ENCODE data around the gene ANO8.
"Not testable (repeated sequence)": the region's sequence is repeated elsewhere in the genome, so short reads cannot be mapped to it uniquely, and the experiment has no call there.

The ANO8 gene

DNA sequence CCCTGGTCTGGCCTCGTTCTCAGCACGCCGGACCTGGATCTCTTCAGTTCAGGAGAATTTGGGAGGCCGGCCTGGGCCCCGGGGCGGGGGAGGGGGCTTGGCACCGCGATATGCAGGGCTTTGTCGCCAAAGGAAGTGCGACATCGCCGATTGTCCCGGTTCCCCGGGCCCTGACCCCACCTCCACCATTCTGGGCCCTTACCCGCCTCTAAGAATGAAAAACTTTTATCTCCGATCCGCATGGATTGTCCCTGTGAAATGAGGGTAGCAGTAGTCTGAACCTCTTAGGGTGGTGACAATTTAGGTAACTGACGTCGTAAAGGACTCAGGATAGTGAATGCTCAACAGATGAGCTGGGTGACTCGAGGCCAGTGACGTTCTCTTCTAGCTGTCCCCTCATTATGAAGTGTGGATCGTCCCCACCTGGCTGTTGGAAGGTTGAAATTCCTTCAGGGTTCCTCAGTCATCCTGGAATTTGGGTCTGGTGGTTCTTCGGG is 24.6 kb downstream of the ANO8 start:
- DNase-seq, result no peak

DNA sequence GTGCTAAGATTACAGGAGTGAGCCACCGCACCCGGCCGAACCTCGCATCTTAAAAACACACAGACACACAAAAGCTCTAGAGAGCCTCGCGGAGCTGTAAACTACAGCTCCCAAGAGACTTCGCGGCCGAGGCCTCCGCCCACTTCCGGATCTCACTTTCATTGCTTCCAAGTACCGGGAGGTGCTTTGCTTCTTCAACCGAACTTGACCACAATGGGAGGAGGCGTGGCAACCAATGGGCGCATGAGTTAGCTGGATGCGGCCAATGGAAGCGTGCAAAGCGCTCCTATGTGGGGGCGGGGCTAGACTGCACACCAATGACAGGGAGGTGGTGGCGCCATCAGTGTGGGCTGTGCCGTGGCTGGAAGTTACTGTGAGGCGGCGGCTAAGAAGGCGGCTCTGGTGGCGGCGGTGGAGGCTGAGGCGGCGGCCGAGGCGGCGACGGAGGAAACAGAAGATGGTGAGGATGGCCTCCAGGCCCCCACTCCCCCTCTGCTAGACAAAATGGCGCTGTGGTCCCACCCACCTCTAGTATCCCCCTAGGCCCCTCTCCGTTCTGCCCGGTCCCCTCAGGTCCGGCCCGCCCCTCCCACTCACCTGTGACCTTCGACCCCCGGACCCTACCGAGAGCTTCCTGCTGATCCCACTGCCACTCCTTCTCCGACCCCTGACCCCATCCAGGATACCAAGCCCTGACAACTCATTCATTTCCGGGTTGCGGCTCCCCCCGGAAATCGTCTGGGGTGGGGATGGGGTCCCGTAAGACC is 25.3 kb downstream of the ANO8 start, which contains the start of gene DDA1:
TSS of gene DDA1 (plus strand) at position 366 of the 767 bp plus-strand sequence. CDS start at position 458, 92 bp downstream.
- peak; percentile 100 for DNase-seq

DNA sequence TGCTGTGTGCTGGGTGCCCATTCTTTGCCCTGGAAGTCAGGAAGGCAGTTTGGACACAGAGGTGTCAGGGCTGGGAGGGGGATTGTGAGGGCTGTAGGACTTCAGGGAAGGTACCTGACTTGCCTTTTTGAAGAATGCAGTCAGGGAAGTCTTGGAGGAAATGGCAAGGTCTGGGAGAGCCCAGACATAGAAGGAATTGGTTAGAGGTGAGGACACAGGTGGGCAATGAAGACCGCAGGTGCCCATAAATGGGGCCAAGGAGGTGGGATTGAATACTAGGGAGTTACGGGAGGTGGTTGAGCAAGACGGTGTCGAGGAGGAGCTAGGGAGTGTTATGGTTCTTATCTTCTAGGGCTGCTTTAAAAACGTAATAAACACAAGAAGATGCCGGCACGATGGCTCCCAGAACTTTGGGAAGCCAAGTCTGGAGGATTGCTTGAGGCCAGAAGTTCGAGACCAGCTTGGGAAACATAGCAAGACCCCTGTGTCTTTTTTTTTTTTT is 26.7 kb downstream of the ANO8 start:
- no peak for DNase-seq

DNA sequence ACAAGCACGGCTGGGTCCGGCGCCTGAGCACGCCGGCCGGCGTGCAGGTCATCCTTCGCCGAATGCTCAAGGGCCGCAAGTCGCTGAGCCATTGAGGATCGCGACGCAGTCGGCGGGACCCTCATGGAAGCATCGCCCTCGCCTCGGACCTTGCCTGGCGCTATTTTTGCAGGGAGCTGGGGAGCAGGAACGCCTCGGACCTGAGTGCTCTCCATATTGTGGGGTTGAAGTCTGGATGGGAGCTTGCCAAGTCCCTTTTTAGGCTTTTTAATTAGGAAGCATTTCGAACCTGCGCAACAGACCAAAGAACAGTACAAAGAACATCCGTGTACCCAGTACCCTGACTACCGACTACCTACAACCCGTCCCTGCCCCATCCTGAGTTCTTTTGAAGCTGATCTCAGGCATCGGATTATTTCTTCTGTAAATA is 28.4 kb downstream of the ANO8 start:
- DNase-seq, result no peak

DNA sequence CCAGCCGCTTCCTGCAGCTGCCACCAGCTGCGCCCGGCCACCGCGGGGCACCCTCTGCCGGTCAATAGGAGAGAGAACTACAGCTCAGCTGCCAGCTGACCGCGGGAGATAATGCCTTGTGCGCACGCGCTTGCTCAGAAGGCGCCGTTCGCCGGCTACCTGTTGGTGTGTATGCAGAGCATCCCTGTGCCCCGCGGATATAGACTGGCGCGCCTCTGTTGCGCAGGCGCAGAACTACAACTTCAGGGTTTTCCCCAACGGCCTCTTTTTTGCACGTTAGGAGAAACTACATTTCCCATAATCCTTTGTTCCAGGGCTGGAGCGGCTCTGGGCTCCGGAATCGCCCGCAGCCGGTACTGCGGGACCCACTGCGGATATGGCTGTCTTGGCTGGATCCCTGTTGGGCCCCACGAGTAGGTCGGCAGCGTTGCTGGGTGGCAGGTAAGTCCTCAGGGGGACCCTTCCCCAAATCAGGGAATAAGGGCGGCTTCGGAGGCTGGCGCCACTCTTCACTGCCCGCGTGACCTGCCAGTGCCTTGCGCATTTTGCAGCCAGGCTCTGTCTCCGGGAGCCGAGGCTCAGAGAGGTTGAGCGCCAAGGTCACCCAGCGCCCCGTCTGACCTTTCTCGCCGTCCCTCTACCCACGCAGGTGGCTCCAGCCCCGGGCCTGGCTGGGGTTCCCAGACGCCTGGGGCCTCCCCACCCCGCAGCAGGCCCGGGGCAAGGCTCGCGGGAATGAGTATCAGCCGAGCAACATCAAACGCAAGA is 29.0 kb downstream of the ANO8 start, which contains the start of gene MRPL34:
TSS of gene MRPL34 (plus strand) at position 356 of the 768 bp plus-strand sequence. CDS start at position 377, 21 bp downstream.
- DNase-seq, result peak; percentile 98

DNA sequence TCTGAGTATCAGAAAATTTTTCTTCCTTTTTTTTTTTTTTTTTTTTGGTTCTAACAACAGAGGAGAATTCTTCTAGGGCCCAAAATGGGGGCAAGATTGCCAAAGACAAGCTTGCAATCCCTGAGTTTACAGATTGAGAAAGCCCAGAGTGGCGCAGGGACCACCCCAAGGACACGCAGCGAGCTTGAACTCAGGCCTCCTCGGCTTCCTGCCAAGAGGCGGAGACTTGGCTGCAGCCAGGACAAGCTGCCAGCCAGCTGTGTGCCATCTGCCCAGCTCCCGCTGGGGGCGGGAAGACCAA is 29.5 kb downstream of the ANO8 start:
- no peak for DNase-seq

DNA sequence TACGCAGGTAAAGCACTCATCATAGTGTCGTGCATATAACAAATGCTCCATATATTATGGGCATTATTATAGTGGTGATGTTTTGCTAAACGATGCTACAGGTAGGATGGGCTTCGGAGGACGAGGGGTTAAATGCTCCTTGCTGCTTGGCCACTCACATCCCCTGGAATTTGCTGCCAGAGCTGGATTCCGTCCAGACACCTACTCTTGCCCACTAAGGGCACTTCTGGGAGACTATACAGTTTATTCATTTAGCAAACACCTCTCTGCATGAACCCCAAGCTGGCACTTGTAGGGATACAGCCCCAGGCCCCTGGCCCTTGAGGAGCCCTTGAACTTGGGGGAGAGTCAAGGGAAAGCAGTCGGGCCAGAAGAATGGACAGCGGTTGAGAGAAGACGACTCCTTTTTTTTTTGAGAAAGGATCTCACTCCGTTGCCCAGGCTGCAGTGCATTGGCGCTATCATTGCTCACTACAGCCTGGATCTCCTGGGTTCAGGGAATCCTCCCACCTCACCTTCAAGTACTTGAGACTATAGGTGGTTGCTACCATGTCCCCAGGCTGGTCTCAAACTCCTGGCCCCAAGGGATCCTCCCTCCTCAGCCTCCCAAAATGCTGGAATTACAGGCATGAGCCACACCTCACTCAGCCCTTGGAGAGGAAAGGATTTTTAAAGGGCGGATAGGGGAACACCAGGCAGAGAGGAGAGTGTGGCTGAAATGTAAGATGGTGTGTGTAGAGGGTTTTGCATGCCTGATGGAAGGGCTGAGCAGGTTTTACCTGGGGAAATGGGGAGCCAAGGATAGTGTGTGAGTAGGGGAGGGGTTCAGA is 30.1 kb downstream of the ANO8 start:
- DNase-seq, result peak; percentile 59

DNA sequence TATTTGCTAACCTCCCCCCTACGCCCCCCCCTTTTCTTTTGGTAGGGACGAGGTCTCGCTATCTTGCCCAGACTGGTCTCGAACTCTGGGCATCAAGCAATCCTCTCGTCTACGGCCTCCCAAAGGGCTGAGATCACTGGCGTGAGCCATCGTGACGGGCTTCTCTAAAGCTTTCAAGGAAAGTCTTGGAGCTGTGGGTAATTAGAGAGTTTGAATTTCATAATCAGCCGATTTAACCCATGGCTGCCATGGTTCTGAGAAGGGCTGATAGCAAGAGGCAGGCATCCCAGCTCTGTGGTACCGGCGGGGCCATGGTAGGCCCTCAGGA is 30.8 kb downstream of the ANO8 start:
- DNase-seq, result no peak

DNA sequence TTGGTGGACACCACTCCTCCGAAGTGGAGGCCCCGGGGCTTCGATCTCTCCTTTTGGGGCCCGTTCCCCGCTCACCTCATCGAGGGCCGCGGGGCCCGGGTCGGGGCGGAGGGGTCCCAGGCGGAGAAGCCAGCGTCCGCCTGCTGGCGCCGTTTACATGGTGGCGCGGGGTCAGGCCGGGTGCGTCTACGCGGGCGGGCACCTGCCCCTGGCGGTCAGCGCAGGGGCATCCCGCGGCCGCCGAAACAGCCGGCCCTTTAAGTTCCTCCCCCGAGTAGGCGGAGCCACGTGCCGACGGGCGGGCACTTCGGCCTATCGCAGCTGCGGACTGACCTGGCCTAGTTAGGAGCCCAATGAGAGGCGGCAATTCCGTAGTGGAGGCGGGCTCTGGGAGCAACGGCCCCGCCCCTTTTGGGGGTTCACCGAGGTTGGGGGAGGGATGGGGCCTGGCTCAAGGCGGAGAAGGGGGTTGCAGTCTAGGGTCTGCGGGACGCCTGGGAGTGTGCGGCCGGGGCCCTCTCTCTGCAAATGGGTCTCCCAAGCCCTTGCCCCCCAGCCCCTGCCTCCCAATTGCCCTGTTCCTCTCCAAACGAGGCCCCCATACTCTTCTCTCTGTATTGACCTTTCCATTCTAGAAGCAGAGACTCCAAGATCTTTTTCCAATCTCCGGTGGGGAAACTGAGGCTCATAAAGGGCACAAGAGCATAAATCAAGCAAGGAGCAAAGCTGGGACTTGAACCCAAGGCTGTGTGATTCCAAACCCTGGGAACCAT is 31.3 kb downstream of the ANO8 start, which contains the start of gene ABHD8:
TSS of gene ABHD8 (minus strand) at position 259 of the 773 bp plus-strand sequence. CDS start 1,809 bp downstream, outside the sequence.
- peak; percentile 97 for DNase-seq

DNA sequence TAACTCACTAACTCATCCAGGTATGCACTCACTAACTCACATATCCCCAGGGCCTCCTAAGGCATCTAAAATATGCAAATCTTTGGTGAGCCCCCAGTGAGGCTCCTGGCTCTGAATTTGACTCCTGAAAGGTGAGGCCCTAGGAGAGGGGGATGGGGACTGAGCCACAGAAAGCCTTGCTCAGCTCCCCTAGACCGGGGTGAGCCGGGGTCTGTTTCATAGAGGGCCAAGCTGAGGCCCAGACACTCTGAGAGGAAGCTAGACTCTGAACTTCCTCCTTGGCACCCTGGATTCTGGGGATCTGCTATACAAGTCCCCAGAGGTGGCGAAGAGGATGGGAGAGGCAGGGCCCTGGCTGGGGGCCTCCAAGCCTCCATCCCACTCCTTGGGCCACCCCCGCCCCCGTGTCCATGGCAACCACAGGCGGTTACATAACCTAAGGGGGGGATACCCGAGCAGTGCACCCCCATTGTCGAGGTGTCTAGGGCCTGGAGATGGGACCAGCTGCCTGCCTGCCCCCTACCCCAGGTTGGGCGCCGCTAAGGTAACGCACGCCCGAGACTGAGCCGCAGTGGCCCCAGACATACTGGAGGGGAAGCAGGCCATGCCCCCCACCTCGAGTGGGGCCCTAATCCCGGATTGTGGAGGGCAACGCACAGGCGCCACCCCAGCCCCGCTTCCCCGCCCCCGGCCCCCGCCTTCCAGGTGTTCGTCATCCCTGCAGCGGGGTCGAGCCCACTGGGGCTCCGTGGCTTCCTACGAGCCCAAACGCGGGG is 32.1 kb downstream of the ANO8 start:
- DNase-seq, result no peak

DNA sequence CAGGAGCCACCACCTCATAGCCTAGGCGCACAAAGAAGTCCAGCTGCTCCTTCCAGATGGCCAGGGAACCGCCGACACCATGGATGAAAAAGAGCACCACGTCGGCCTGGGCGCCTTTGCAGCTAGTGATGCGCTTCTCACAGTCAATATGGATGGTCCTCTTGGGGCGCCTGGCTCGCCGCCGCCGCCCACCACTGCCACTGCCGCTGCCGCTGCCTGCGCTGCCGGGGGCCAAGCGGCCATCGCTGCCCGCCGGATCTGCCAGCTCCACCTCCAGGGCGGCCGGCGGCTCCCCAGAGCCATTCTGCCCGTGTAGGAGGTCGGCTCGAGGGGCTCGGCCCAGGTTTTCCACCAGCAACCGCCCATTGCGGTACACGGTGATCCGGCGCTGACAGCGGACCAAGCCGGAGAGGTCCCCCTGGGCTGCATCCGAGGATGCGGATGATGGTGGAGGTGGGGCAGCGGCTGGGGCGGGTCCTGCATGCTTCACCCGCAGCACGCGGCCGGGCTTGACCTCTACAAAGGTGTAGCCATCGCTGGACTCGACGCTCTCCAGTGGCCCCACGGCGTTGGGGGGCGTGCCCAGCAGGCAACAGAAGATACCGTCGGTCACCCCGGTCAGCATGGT is 33.5 kb downstream of the ANO8 start:
- no peak for DNase-seq

DNA sequence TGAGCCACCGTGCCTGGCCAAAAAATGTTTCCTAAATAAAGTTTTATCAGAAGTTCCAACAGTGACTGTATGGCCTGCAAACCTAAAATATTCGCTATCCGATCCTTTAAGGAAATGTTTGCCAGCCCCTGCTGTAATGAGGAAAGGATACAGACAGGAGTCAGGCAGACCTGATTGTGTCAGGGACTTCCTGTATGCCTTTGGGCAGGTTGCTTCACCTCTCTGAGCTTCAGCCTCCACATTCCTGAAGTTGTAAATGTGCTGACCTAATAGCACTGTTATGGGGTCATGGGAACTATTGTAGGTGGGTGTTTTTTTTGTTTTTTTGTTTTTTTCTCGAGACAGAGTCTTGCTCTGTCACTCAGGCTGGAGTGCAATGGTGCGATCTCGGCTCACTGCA is 37.7 kb downstream of the ANO8 start:
- DNase-seq, result no peak

DNA sequence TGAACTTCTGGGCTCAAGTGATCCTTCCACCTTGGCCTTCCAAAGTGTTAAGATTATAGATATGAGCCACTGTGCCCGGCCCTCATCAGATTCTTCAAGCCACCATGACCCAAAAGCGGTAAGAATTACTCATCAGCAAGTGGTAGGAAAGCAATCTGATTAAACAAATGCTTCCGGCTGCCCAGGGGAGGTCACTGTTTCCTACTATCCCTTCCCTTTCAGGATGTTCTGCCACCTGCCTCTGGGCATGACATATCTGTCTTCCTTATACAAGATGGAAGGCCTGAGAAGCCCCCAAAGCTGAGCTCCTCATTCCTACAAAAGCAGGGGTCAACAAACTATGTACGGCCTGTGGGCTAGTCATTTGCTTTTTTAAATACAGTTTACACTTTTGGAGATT is 38.4 kb downstream of the ANO8 start:
- no peak for DNase-seq

DNA sequence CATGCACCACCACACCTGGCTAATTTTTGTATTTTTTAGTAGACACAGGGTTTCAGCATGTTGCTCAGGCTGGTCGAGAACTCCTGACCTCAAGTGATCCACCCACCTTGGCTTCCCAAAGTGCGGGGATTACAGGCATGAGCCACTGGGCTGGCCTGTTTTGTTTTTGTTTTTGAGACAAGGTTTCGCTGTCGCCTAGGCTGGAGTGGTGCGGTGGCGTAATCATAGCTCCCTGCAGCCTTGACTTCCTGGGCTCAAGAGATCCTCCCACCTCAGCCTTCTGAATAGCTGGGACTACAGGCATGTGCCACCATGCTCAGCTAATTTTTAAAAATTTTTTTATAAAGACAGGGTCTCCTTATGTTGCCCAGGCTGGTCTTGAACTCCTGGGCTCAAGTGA is 39.1 kb downstream of the ANO8 start:
- DNase-seq, result not testable (repeated sequence)

DNA sequence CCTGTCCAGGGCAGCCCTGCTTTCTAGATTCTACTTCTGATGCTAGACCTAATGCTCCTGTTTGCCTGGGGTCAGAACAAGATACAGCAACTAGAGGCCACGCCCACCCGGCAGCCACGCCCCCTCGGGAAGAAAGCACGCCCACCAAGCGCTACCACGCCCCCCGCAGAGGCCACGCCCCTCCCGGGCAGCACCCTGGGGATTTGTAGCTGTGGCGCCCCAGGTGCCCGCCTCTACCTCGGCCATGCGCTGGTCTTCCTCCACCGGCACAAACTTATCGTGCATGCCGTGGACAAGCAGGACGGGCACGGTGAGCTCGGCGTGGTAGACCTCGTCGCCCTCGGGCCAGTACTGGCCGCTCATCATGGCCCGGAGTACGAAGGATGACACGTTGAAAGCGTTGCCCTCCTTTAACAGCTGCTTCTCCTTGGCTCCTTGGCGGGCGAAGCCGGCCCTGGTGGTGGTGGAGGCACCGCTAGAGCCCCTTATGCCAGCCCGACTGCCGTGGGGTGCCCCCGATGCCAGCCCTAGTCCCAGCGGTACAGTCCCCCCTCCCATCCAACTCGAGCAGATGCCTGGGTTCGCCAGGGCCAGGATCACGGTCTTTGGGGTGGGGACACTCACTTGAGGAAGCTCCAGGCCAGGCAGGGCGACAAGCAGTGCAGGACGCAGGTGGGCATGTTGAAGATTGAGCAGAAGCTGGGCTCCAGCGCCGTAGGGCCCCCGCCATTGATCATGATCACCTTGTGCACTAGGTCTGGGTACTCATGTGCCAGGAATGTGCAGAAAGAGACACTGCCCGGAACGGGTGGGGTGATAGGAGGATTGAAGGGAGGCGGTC is 40.4 kb downstream of the ANO8 start:
- peak; percentile 84 for DNase-seq

DNA sequence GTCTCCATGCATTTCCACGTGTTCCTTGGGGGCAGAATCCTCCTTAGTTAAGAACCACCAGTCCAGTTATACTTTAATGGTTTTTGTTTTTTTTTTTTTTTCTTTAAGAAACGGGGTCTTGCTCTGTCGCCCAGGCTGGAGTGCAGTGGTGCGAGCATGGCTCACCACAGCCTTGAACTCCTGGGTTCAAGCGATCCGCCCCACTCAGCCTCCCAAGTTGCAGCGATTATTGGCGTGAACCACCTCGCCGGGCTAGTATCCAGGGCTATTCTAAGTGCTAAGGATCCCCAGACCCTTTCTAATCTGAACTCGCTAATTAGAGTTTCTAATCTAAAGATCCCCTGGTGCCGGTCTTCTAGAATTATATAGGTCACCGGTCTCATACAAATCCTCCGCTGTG is 41.0 kb downstream of the ANO8 start:
- DNase-seq, result no peak

DNA sequence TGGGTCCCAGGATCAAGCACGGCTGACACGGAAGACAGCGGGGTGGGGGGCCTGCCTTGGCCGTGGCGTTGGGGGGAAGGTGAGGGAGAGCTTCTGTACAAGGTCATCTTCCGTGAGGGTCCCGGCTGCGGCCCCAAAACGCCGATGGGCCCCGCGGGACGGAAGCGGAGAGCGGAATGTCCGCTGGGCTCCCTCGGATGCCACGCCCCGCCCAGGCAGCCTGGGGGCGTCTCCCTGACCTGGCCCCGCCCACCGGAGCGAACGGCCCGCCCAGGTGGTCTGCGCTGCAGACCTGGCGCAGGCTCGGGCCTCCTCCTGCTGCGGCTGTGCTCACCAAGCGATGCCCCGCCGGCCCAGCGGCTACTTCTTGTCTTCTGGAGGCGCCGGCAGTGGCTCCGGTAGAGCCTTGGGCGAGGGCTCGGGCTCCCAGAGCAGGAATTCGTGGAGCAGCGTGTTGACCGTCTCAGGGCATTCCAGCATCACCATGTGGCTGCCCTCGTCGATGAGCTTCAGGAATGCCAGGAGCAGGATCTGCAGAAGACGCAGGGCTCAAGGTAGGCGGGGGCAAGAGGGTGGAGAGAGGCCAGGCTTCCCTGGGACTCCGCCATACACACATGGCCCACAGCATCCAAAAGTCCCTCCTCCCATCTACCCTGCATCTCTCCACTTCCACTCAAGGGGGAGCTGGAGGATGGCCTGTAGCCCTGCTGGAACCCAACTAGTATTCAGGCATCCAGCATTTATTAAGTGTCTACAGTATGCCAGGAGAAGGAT is 42.2 kb downstream of the ANO8 start:
- peak; percentile 92 for DNase-seq

DNA sequence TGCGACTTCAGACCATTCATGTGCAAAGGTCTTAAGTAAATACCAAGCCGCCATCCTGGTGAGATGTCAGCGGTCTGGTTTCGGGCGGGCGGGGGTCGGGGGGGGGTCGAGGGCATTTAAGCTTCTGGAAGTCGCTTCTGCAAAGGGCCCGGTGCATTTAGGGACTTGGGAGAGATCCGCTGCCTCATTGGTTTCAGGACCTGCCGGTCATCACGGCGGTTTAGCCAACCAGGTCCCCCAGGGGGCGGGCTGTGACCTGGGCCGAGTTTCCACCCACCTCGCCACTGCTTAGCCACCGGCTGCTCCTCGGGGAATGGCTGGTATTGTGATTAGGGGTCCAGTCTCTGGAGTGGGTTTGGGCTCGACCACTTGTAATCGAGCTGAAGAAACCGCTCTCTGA is 45.2 kb downstream of the ANO8 start:
- peak; percentile 76 for DNase-seq

DNA sequence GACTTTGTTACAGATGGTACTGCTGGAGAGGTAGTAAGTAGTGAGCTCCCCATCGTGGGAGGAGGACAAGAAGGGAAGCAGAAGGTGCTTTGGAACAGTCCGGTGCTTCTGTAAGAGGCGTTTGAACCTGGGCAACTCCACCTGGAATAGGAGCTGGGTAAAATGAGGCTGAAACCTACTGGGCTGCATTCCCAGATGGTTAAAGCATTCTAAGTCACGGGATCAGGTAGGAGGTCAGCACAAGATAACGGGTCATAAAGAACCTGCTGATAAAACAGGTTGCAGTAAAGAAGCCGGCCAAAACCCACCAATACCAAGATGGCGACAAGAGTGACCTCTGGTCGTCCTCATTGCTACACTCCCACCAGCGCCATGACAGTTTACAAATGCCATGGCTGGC is 47.9 kb downstream of the ANO8 start:
- DNase-seq, result no peak
